GM06990 (cell line): ENCODE measurements around the gene ANKRD63.

Experiments
- DNase-seq: peaks from one replicate; pipeline ENCODE4 v3.0.0-alpha.2; 2011; ENCODE audit not compliant: insufficient read length; ENCODE audit errors: extremely low read depth
- H3K27me3 ChIP-seq: replicated peaks from 2 replicates; pipeline ENCODE4 v1.6.0; 2011; ENCODE audit warnings: low read length; ENCODE audit not compliant: control insufficient read depth, insufficient read depth
- H3K36me3 ChIP-seq: 2 replicates; pipeline ENCODE4 v1.5.1; 2011; ENCODE audit warnings: low read length; ENCODE audit not compliant: control insufficient read depth, insufficient read depth
- H3K4me3 ChIP-seq: replicated peaks from 2 replicates; pipeline ENCODE4 v1.5.1; 2011; ENCODE audit warnings: low read depth, mild to moderate bottlenecking, control low read depth, low read length
- TF ChIP-seq, protein P1 (sequence below): IDR thresholded peaks from 2 replicates; pipeline ENCODE4 v1.5.1; 2011; ENCODE audit warnings: low read length, control low read depth, mild to moderate bottlenecking, inconsistent platforms; ENCODE audit not compliant: insufficient read depth, poor library complexity, severe bottlenecking

ANKRD63 gene

DNA sequence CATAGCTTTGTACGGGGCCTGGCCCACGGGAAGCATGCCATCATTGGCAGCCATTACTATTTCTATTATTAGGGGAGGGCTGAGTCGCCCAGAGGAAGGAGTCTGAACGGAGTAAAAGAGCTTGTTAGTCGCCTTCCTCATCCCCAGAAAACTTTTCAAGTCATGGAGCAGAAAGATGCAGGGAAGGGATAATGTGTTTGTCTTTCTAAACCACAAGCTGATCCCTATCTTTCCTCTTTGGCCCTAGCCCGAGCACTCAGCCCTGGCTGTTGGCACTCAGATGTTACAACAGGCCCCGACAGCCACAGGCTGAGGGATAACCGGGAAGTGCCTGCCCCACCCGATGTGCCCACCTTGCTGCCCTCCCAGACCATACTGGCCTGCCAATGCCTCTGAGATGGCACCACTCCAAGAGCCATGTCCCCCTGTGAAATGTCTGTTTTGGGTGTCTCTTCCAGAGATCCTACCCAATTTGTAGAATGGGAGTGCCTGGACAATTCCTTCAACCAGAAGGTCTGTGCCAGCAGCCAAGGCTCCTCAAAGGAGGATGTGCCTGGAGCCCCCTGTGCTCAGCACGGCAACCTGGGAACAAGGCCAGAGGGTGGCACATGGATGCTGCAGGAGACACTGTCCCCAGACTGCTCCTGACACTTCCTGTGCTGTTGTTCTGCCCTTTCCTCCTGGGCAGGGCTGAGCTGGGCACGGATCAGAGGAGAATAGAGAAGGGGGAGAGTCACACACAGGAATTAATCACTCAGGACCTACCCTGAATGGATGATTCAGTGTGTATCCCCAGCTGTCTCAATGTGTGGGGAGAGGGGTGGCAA lies 33.2 kb downstream of the ANKRD63 start:
- TF ChIP-seq, protein P1, sequence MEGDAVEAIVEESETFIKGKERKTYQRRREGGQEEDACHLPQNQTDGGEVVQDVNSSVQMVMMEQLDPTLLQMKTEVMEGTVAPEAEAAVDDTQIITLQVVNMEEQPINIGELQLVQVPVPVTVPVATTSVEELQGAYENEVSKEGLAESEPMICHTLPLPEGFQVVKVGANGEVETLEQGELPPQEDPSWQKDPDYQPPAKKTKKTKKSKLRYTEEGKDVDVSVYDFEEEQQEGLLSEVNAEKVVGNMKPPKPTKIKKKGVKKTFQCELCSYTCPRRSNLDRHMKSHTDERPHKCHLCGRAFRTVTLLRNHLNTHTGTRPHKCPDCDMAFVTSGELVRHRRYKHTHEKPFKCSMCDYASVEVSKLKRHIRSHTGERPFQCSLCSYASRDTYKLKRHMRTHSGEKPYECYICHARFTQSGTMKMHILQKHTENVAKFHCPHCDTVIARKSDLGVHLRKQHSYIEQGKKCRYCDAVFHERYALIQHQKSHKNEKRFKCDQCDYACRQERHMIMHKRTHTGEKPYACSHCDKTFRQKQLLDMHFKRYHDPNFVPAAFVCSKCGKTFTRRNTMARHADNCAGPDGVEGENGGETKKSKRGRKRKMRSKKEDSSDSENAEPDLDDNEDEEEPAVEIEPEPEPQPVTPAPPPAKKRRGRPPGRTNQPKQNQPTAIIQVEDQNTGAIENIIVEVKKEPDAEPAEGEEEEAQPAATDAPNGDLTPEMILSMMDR = no peak
- no peak for DNase-seq
- H3K27me3 ChIP-seq = no peaks in the 10 kb centered on the region
- no peaks in the 10 kb centered on the region for H3K36me3 ChIP-seq
- H3K4me3 ChIP-seq = no peak overlapping the region

- no peak for DNase-seq
- H3K27me3 ChIP-seq = no peaks in the 10 kb centered on the region
- TF ChIP-seq, protein P1 = no peak
- H3K4me3 ChIP-seq = no peak overlapping the region
- no peaks in the 10 kb centered on the region for H3K36me3 ChIP-seq
Observed at GRCh38 chr15:40248006-40248783, 34.7 kb downstream of the ANKRD63 start.

DNA sequence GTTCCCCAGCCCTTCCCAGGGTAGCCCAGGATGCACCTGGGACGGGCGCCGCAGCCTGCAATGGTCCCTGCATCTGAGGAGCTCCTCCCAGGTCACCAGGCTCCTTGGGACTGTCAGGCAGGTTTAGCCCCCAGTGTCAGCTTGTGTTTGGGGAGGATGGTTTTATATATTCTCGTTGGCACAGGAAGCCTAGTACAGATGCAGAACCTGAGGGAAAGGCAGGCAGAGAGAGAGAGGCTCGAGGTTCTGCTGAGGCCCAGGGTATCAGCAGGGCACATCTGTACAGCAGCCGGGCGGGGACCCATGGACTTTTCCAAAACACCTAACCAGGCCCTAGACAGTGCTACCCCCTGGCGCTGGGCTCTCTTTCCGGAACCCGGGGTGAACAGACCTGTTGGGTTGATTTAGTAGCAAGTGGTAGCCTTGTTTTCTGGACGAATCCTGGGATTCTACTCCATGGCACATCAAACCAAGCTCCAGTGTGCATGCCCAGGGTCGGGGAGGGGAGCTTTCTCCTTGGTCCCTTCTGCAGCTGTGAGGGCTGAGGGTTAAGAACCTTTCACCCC lies 35.4 kb downstream of the ANKRD63 start:
- Histone ChIP-seq H3K4me3 (no peak overlapping the region), H3K27me3 (no peaks in the 10 kb centered on the region), H3K36me3 (no peaks in the 10 kb centered on the region)
- no peak for DNase-seq
- TF ChIP-seq, protein P1 = no peak

GRCh38 chr15:40246496-40247280 lies 36.2 kb downstream of the ANKRD63 start:
- no peak for DNase-seq
- Histone ChIP-seq H3K36me3 (no peaks in the 10 kb centered on the region), H3K4me3 (no peak overlapping the region), H3K27me3 (no peaks in the 10 kb centered on the region)
- TF ChIP-seq, protein P1 = no peak

GRCh38 chr15:40245666-40246450 lies 37.0 kb downstream of the ANKRD63 start:
- Histone ChIP-seq H3K36me3 (no peaks in the 10 kb centered on the region), H3K4me3 (no peak overlapping the region), H3K27me3 (no peaks in the 10 kb centered on the region)
- TF ChIP-seq, protein P1 = no peak
- DNase-seq = no peak
